BE2C (cell line): ENCODE data around the gene CDK12.
A peak's percentile ranks its signal among the peaks of the same experiment; 100 is the strongest.
"Not testable (repeated sequence)": the region's sequence is repeated elsewhere in the genome, so short reads cannot be mapped to it uniquely, and the experiment has no call there.

ENCODE experiments used
- DNase-seq: peaks from one replicate; pipeline ENCODE4 v3.0.0-alpha.2; 2020
- H3K27me3 ChIP-seq: fragments of 250-450 bp; sonication (Bioruptor Pico); 2 replicates; pipeline ENCODE4 v1.5.1; 2020; ENCODE audit warnings: mild to moderate bottlenecking
- H3K36me3 ChIP-seq: fragments of 250-450 bp; sonication (Bioruptor Pico); 2 replicates; pipeline ENCODE4 v1.5.1; 2020; ENCODE audit warnings: mild to moderate bottlenecking
- H3K4me1 ChIP-seq: fragments of 250-450 bp; sonication (Bioruptor Pico); 2 replicates; pipeline ENCODE4 v1.5.1; 2020
- H3K4me3 ChIP-seq: 2 replicates; pipeline ENCODE4 v1.5.1; 2011; ENCODE audit warnings: low read depth, low read length
- H3K9me3 ChIP-seq: fragments of 250-450 bp; sonication (Bioruptor Pico); 2 replicates; pipeline ENCODE4 v1.5.1; 2020
- CTCF ChIP-seq: IDR thresholded peaks from 2 replicates; pipeline ENCODE4 v1.5.1; 2012; ENCODE audit warnings: mild to moderate bottlenecking, low read depth, low read length

CDK12 gene

GRCh38 chr17:39450051-39450450 is 11.2 kb upstream of the CDK12 start:
- peaks cover 26% of the 10 kb centered on the region for H3K36me3 ChIP-seq

GRCh38 chr17:39450847-39451581 is 10.3 kb upstream of the CDK12 start, which contains the start of gene MED1:
Gene MED1, minus strand, starts transcription at chr17:39451263. Its CDS starts 201 bp downstream, at chr17:39451062.
- peaks cover 7% of the 10 kb centered on the region; the same call in 1 of the 2 replicates for H3K4me1 ChIP-seq
- no peaks in the 10 kb centered on the region for H3K27me3 ChIP-seq
- H3K9me3 ChIP-seq: no peaks in the 10 kb centered on the region; the same call in 1 of the 2 replicates
- no peak for TF ChIP-seq CTCF
- H3K4me3 ChIP-seq: peak within 1 kb of the TSS; percentile 100
- DNase-seq: peak; percentile 96
- H3K36me3 ChIP-seq: peaks cover 19% of the 10 kb centered on the region

More at GRCh38 chr17:39450051-39450450, 11.2 kb upstream of the CDK12 start:
- Histone ChIP-seq H3K9me3 (no peaks in the 10 kb centered on the region; the same call in 1 of the 2 replicates), H3K27me3 (no peaks in the 10 kb centered on the region), H3K4me1 (peaks cover 7% of the 10 kb centered on the region; the same call in 1 of the 2 replicates), H3K4me3 (peak overlapping the region; percentile 100)
- no peak for TF ChIP-seq CTCF
- DNase-seq: no peak

GRCh38 chr17:39455919-39456318 is 5.4 kb upstream of the CDK12 start:
- TF ChIP-seq CTCF: no peak
- H3K27me3 ChIP-seq: no peaks in the 10 kb centered on the region
- H3K4me3 ChIP-seq: no peak overlapping the region
- DNase-seq: no peak
- no peaks in the 10 kb centered on the region; the same call in 1 of the 2 replicates for H3K9me3 ChIP-seq
- peaks cover 7% of the 10 kb centered on the region; the same call in 1 of the 2 replicates for H3K4me1 ChIP-seq
- H3K36me3 ChIP-seq: no peaks in the 10 kb centered on the region

GRCh38 chr17:39461926-39462569 is 762 bp downstream of the CDK12 start:
- Histone ChIP-seq H3K4me3 (peak overlapping the region; percentile 87), H3K9me3 (no peaks in the 10 kb centered on the region), H3K4me1 (no peaks in the 10 kb centered on the region), H3K27me3 (no peaks in the 10 kb centered on the region), H3K36me3 (no peaks in the 10 kb centered on the region; the same call in 1 of the 2 replicates)
- DNase-seq: peak; percentile 73
- TF ChIP-seq CTCF: no peak

- Histone ChIP-seq H3K4me1 (no peaks in the 10 kb centered on the region), H3K27me3 (no peaks in the 10 kb centered on the region), H3K36me3 (peaks cover 3% of the 10 kb centered on the region), H3K9me3 (no peaks in the 10 kb centered on the region), H3K4me3 (peak overlapping the region; percentile 87)
- no peak for DNase-seq
- no peak for TF ChIP-seq CTCF
Measured at GRCh38 chr17:39462631-39463375, 1.5 kb downstream of the CDK12 start.

- H3K9me3 ChIP-seq, H3K27me3 ChIP-seq, DNase-seq, H3K4me1 ChIP-seq: not testable (repeated sequence)
- Histone ChIP-seq H3K4me3 (peak overlapping the region; percentile 87), H3K36me3 (peaks cover 10% of the 10 kb centered on the region)
Measured at GRCh38 chr17:39464639-39465181, 3.4 kb downstream of the CDK12 start.

GRCh38 chr17:39468610-39469009 is 7.3 kb downstream of the CDK12 start:
- H3K9me3 ChIP-seq, H3K4me3 ChIP-seq, H3K4me1 ChIP-seq, DNase-seq, H3K27me3 ChIP-seq: not testable (repeated sequence)
- H3K36me3 ChIP-seq: peaks cover 42% of the 10 kb centered on the region
